ENCODE data around the gene SUV39H1.

GRCh38 chrX:48700951-48701653 lies 4.6 kb downstream of the SUV39H1 start:
- TF ChIP-seq CTCF (IDR thresholded peaks at IDR 0.05) (no peak), POLR2AphosphoS5 (IDR thresholded peaks at IDR 0.05) (no peak)
